Vagina (tissue), 2 donors: ENCODE measurements around the gene CCDC85B. TPM values are rescaled to one million over a fixed set of nuclear protein-coding genes. Genes with fewer than 3 reads are reported as not detected.

Experiments used
- DNase-seq, 2 donors: peaks; one replicate each; pipeline ENCODE4 v3.0.0-alpha.2; 2017; ENCODE audit errors: extremely low spot score in 2 of 2
- H3K27ac ChIP-seq: fragments of 200-600 bp; sonication (generic); one replicate; pipeline ENCODE4 v1.5.1; 2019
- H3K27me3 ChIP-seq: fragments of 200-600 bp; sonication (generic); one replicate; pipeline ENCODE4 v1.5.1; 2019
- H3K36me3 ChIP-seq, 2 donors: fragments of 200-600 bp; sonication (generic); one replicate each; pipeline ENCODE4 v1.5.1; 2017 to 2019
- H3K4me1 ChIP-seq: fragments of 200-600 bp; sonication (generic); one replicate; pipeline ENCODE4 v1.5.1; 2019
- H3K4me3 ChIP-seq, 2 donors: fragments of 200-600 bp; sonication (generic); 1 replicate in 1 of 2; 2 replicates in 1 of 2; pipeline ENCODE4 v1.5.1; 2016 to 2019
- H3K9me3 ChIP-seq: fragments of 200-600 bp; sonication (generic); one replicate; pipeline ENCODE4 v1.5.1; 2019
- POLR2A ChIP-seq, 2 donors: fragments of 450-650 bp; IDR thresholded peaks; one replicate each; pipeline ENCODE4 v1.6.1; 2017; ENCODE audit warnings: antibody characterized with exemption in 2 of 2, mild to moderate bottlenecking in 2 of 2, moderate library complexity in 2 of 2
- POLR2AphosphoS5 ChIP-seq, 2 donors: sonication (generic); formaldehyde crosslinking; IDR thresholded peaks; one replicate each; pipeline ENCODE4 v1.9.0; 2017; ENCODE audit warnings: antibody characterized with exemption in 2 of 2, mild to moderate bottlenecking in 2 of 2, low read depth in 1 of 2; ENCODE audit not compliant: insufficient read depth in 1 of 2
- intact Hi-C: fragments of 100-400 bp; cut with DNase I; formaldehyde crosslinking; loops from one replicate; pipeline ENCODE4 v1.15.1; 2023
- total RNA-seq: library from RNA; depleted of rRNA; stranded (reverse); fragments of >200 nt; gene quantifications from one replicate; pipeline ENCODE4 v1.2.3, GENCODE V29; 2016
- TF ChIP-seq, protein P1 (sequence below), 3 experiments: fragments of 450-650 bp in 2 of 3; fragments of 200-600 bp in 1 of 3; sonication (generic) in 1 of 3; IDR thresholded peaks; one replicate each; pipeline ENCODE4 v1.5.1; 2017 to 2019; ENCODE audit warnings: antibody characterized with exemption in 3 of 3, mild to moderate bottlenecking in 2 of 3, moderate library complexity in 2 of 3

CCDC85B gene
- total RNA-seq, 1 donor from 2014 or later: 76.4 TPM

- Histone ChIP-seq H3K4me3 (peak within 1 kb of the TSS; percentile 95 to 100), H3K9me3 (no peaks in the 10 kb centered on the region), H3K27me3 (no peaks in the 10 kb centered on the region), H3K27ac (peak within 1 kb of the TSS; percentile 93), H3K36me3 (peaks cover 0 to 45% of the 10 kb centered on the region in 2 donors), H3K4me1 (peaks cover 52% of the 10 kb centered on the region)
- peak in 1 of 2 donors; percentile 97 for DNase-seq
- intact Hi-C loops: no loop called here
- TF ChIP-seq, protein P1, sequence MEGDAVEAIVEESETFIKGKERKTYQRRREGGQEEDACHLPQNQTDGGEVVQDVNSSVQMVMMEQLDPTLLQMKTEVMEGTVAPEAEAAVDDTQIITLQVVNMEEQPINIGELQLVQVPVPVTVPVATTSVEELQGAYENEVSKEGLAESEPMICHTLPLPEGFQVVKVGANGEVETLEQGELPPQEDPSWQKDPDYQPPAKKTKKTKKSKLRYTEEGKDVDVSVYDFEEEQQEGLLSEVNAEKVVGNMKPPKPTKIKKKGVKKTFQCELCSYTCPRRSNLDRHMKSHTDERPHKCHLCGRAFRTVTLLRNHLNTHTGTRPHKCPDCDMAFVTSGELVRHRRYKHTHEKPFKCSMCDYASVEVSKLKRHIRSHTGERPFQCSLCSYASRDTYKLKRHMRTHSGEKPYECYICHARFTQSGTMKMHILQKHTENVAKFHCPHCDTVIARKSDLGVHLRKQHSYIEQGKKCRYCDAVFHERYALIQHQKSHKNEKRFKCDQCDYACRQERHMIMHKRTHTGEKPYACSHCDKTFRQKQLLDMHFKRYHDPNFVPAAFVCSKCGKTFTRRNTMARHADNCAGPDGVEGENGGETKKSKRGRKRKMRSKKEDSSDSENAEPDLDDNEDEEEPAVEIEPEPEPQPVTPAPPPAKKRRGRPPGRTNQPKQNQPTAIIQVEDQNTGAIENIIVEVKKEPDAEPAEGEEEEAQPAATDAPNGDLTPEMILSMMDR (IDR thresholded peaks at IDR 0.05): peak in 1 of 3 experiments; percentile 11
- TF ChIP-seq POLR2AphosphoS5 (IDR thresholded peaks at IDR 0.05; ENCODE audit: insufficient read depth in 1 of 2, low read depth in 1 of 2) (peak; percentile 97 to 99), POLR2A (IDR thresholded peaks at IDR 0.05) (peak; percentile 2 to 92)
Measured at GRCh38 chr11:65857853-65858680, 32.4 kb upstream of the CCDC85B start, which contains the start of gene CFL1. Gene CFL1 (minus strand): TSS chr11:65858180. CDS start chr11:65858099, 81 bp downstream.

DNA sequence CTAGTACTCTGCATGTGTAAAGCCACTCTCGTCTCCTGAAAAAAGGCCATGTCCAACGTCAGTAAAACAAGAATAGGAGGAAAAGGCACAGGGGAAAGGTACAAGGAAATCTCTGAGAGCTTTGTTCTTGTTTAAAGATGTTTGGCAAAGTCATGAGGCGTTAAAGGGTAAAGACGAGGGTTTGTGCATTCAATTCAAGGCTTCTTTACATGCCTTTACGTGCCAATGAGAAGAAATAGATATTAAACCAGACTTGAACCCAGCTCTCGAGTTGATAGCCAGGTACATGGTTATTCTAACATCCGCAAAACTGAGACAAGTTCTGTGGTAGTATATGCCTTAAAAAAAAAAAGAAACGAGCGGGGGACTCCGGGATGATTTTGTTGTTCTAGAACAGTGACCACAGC is 31.8 kb upstream of the CCDC85B start:
- Histone ChIP-seq H3K36me3 (peaks cover 0 to 43% of the 10 kb centered on the region in 2 donors), H3K27ac (peak overlapping the region; percentile 93), H3K9me3 (no peaks in the 10 kb centered on the region), H3K4me1 (peaks cover 52% of the 10 kb centered on the region), H3K27me3 (no peaks in the 10 kb centered on the region), H3K4me3 (peak overlapping the region; percentile 95 to 100)
- TF ChIP-seq, protein P1 (IDR thresholded peaks at IDR 0.05): no peak
- TF ChIP-seq POLR2AphosphoS5 (IDR thresholded peaks at IDR 0.05; ENCODE audit: insufficient read depth in 1 of 2, low read depth in 1 of 2): no peak
- DNase-seq: no peak
- intact Hi-C loops: no loop called here

DNA sequence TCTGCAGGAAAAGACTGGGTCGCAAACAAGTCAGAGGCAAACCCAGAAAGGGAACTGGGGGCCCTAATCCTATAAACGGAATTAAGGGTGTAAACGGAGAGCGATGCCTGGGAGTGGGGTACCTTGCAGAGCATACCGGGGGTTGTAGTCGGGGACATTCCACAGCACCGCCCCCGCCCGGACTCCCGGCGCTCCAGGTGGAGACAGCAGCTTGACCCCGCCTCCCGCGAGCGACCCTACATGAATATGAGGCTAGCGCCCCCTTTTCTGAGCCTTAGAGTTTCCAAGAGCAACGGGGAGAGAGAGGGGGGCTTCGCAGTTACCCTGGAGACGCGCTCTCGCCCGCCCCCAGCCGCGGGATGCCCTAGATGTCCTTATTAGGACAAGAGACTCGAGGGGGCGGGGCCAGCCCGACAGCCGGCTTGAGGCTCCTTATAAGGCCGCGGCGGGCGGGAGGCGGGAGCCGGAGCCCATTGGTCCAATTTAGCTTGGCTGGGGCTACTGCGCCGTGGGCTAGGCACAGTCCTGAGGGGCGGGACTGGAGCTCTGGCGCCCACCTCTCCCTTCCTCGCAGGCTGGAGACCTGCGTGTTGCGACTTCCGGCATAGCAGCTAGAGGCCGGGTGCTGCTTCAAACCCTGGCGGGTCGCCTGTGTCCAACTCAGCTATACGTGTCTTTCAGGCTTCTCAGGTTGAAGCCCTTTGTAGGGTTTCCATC is 31.2 kb upstream of the CCDC85B start:
- Histone ChIP-seq H3K4me3 (peak overlapping the region; percentile 95 to 100), H3K27ac (peak overlapping the region; percentile 93), H3K36me3 (peaks cover 0 to 43% of the 10 kb centered on the region in 2 donors), H3K27me3 (no peaks in the 10 kb centered on the region), H3K4me1 (peaks cover 52% of the 10 kb centered on the region), H3K9me3 (no peaks in the 10 kb centered on the region)
- intact Hi-C loops: no loop called here
- TF ChIP-seq POLR2AphosphoS5 (IDR thresholded peaks at IDR 0.05; ENCODE audit: insufficient read depth in 1 of 2, low read depth in 1 of 2) (peak; percentile 90 to 98), POLR2A (IDR thresholded peaks at IDR 0.05) (peak in 1 of 2 donors; percentile 90)
- TF ChIP-seq, protein P1 (IDR thresholded peaks at IDR 0.05): peak in 1 of 3 experiments; percentile 1
- DNase-seq: peak in 1 of 2 donors; percentile 99

DNA sequence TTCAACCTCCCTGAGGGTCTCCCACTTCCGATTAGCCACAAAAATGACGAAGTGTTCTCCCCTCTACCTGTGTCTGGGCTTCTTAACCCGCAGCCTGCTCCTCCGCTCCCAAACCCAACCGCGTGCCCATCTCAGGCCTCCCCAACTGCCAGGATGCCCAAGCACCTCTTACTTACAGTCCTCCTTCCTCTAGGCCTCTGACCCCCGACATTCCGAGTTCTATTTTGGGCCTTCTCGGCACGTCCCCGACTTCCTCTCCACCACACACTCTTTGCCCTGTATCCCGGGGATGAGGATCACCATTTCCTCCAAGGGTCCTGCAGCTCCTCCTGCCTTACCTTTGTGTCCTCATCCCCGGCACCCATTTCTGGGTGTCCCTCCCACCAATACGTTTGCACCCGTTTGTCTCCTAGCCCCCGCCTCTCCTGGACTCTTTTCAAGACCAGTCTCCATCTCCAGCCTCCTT is 30.6 kb upstream of the CCDC85B start:
- H3K9me3 ChIP-seq: no peaks in the 10 kb centered on the region
- intact Hi-C loops: no loop called here
- H3K36me3 ChIP-seq: peaks cover 0 to 43% of the 10 kb centered on the region in 2 donors
- peak overlapping the region; percentile 95 to 100 for H3K4me3 ChIP-seq
- TF ChIP-seq, protein P1 (IDR thresholded peaks at IDR 0.05): no peak
- TF ChIP-seq POLR2AphosphoS5 (IDR thresholded peaks at IDR 0.05; ENCODE audit: insufficient read depth in 1 of 2, low read depth in 1 of 2): peak in 1 of 2 donors; percentile 60
- no peak for DNase-seq
- no peaks in the 10 kb centered on the region for H3K27me3 ChIP-seq
- peaks cover 52% of the 10 kb centered on the region for H3K4me1 ChIP-seq
- H3K27ac ChIP-seq: peak overlapping the region; percentile 93
